Adipocyte (in vitro differentiated cells): ENCODE results near the gene RAPGEF5.

Experiments used
- DNase-seq: peaks from one replicate; pipeline ENCODE4 v3.0.0-alpha.2; 2015; ENCODE audit warnings: low read depth
- H3K27me3 ChIP-seq: replicated peaks from 2 replicates; pipeline ENCODE4 v1.7.0; 2013; ENCODE audit warnings: mild to moderate bottlenecking, low read length, moderate library complexity; ENCODE audit not compliant: control insufficient read depth, insufficient read depth
- H3K36me3 ChIP-seq: 2 replicates; pipeline ENCODE4 v1.7.0; 2013; ENCODE audit warnings: low read length, mild to moderate bottlenecking, moderate library complexity; ENCODE audit not compliant: control insufficient read depth, insufficient read depth, severe bottlenecking
- H3K4me1 ChIP-seq: 2 replicates; pipeline ENCODE4 v1.7.0; 2013; ENCODE audit warnings: mild to moderate bottlenecking, low read length, moderate library complexity; ENCODE audit not compliant: control insufficient read depth, insufficient read depth
- H3K4me3 ChIP-seq: 2 replicates; pipeline ENCODE4 v1.7.0; 2013; ENCODE audit warnings: mild to moderate bottlenecking, low read length, moderate library complexity
- H3K9ac ChIP-seq: 2 replicates; pipeline ENCODE4 v1.7.0; 2013; ENCODE audit warnings: mild to moderate bottlenecking, low read length, moderate library complexity
- H3K9me3 ChIP-seq: 2 replicates; pipeline ENCODE4 v1.7.0; 2013; ENCODE audit warnings: mild to moderate bottlenecking, low read length, moderate library complexity; ENCODE audit not compliant: control insufficient read depth

Gene RAPGEF5

GRCh38 chr7:22197376-22197775 is 159.6 kb downstream of the RAPGEF5 start:
- Histone ChIP-seq H3K9me3 (no peaks in the 10 kb centered on the region), H3K4me1 (peaks cover 3% of the 10 kb centered on the region), H3K9ac (no peak overlapping the region), H3K4me3 (no peak overlapping the region), H3K27me3 (peaks cover 10% of the 10 kb centered on the region), H3K36me3 (no peaks in the 10 kb centered on the region)
- DNase-seq = no peak

- Histone ChIP-seq H3K27me3 (peaks cover 10% of the 10 kb centered on the region), H3K9me3 (no peaks in the 10 kb centered on the region), H3K36me3 (no peaks in the 10 kb centered on the region), H3K4me3 (no peak overlapping the region), H3K4me1 (peaks cover 3% of the 10 kb centered on the region), H3K9ac (no peak overlapping the region)
- DNase-seq = no peak
Measured at GRCh38 chr7:22196429-22196828, 160.5 kb downstream of the RAPGEF5 start.

GRCh38 chr7:22195397-22196172 is 161.4 kb downstream of the RAPGEF5 start:
- no peak for DNase-seq
- Histone ChIP-seq H3K27me3 (peaks cover 10% of the 10 kb centered on the region), H3K9me3 (no peaks in the 10 kb centered on the region)

GRCh38 chr7:22194658-22195273 is 162.2 kb downstream of the RAPGEF5 start:
- peaks cover 10% of the 10 kb centered on the region for H3K27me3 ChIP-seq
- peaks cover 3% of the 10 kb centered on the region for H3K4me1 ChIP-seq
- H3K4me3 ChIP-seq = no peak overlapping the region
- no peaks in the 10 kb centered on the region for H3K36me3 ChIP-seq
- no peaks in the 10 kb centered on the region for H3K9me3 ChIP-seq
- no peak for DNase-seq
- no peak overlapping the region for H3K9ac ChIP-seq

More at GRCh38 chr7:22195397-22196172, 161.4 kb downstream of the RAPGEF5 start:
- Histone ChIP-seq H3K4me3 (no peak overlapping the region), H3K9ac (no peak overlapping the region), H3K4me1 (peaks cover 3% of the 10 kb centered on the region), H3K36me3 (no peaks in the 10 kb centered on the region)

GRCh38 chr7:22193450-22193983 is 163.4 kb downstream of the RAPGEF5 start:
- peak; percentile 54 for DNase-seq
- peaks cover 3% of the 10 kb centered on the region for H3K4me1 ChIP-seq
- H3K36me3 ChIP-seq = no peaks in the 10 kb centered on the region
- H3K9ac ChIP-seq = peak overlapping the region; percentile 59
- peak overlapping the region; percentile 80 for H3K4me3 ChIP-seq
- no peaks in the 10 kb centered on the region for H3K9me3 ChIP-seq
- H3K27me3 ChIP-seq = peaks cover 10% of the 10 kb centered on the region

GRCh38 chr7:22192801-22193200 is 164.2 kb downstream of the RAPGEF5 start:
- H3K9me3 ChIP-seq = no peaks in the 10 kb centered on the region
- peak overlapping the region; percentile 59 for H3K9ac ChIP-seq
- H3K4me3 ChIP-seq = peak overlapping the region; percentile 80
- peaks cover 3% of the 10 kb centered on the region for H3K4me1 ChIP-seq
- DNase-seq = no peak
- H3K27me3 ChIP-seq = peaks cover 10% of the 10 kb centered on the region
- H3K36me3 ChIP-seq = no peaks in the 10 kb centered on the region

- no peak for DNase-seq
- Histone ChIP-seq H3K4me3 (no peak overlapping the region), H3K36me3 (no peaks in the 10 kb centered on the region), H3K9me3 (no peaks in the 10 kb centered on the region), H3K9ac (no peak overlapping the region), H3K27me3 (peaks cover 10% of the 10 kb centered on the region), H3K4me1 (peaks cover 3% of the 10 kb centered on the region)
Measured at GRCh38 chr7:22190736-22191135, 166.2 kb downstream of the RAPGEF5 start.

- Histone ChIP-seq H3K9me3 (no peaks in the 10 kb centered on the region), H3K4me1 (peaks cover 3% of the 10 kb centered on the region), H3K4me3 (no peak overlapping the region), H3K9ac (no peak overlapping the region), H3K27me3 (peaks cover 10% of the 10 kb centered on the region), H3K36me3 (no peaks in the 10 kb centered on the region)
- DNase-seq = no peak
Measured at GRCh38 chr7:22189741-22190140, 167.2 kb downstream of the RAPGEF5 start.

GRCh38 chr7:22189230-22189629 is 167.7 kb downstream of the RAPGEF5 start:
- no peak overlapping the region for H3K4me3 ChIP-seq
- peaks cover 3% of the 10 kb centered on the region for H3K4me1 ChIP-seq

GRCh38 chr7:22187691-22188348 is 169.1 kb downstream of the RAPGEF5 start:
- no peaks in the 10 kb centered on the region for H3K9me3 ChIP-seq
- H3K36me3 ChIP-seq = no peaks in the 10 kb centered on the region
- H3K9ac ChIP-seq = no peak overlapping the region
- H3K27me3 ChIP-seq = peaks cover 4% of the 10 kb centered on the region
- no peaks in the 10 kb centered on the region for H3K4me1 ChIP-seq
- H3K4me3 ChIP-seq = no peak overlapping the region
- no peak for DNase-seq

More at GRCh38 chr7:22189230-22189629, 167.7 kb downstream of the RAPGEF5 start:
- no peak overlapping the region for H3K9ac ChIP-seq
- H3K9me3 ChIP-seq = no peaks in the 10 kb centered on the region
- no peak for DNase-seq
- no peaks in the 10 kb centered on the region for H3K36me3 ChIP-seq
- peaks cover 10% of the 10 kb centered on the region for H3K27me3 ChIP-seq

GRCh38 chr7:22185559-22185958 is 171.4 kb downstream of the RAPGEF5 start:
- Histone ChIP-seq H3K9ac (no peak overlapping the region), H3K36me3 (no peaks in the 10 kb centered on the region), H3K9me3 (no peaks in the 10 kb centered on the region), H3K27me3 (peaks cover 3% of the 10 kb centered on the region), H3K4me3 (no peak overlapping the region), H3K4me1 (peaks cover 6% of the 10 kb centered on the region)
- DNase-seq = no peak
